ENCODE results near the gene PTRH2.
A peak's percentile ranks its signal among the peaks of the same experiment; 100 is the strongest.

PTRH2 gene

GRCh38 chr17:59734226-59734625 lies 27.0 kb upstream of the PTRH2 start:
- no peak for DNase-seq (ENCODE audit: low read depth in 2 of 2)
- H3K4me3 ChIP-seq (replicated peaks in 1 of 2; ENCODE audit: low read depth in 2 of 2, low read length in 2 of 2), result no peak overlapping the region
- no peak for TF ChIP-seq CTCF (IDR thresholded peaks at IDR 0.05; ENCODE audit: low read depth, low read length)

DNA sequence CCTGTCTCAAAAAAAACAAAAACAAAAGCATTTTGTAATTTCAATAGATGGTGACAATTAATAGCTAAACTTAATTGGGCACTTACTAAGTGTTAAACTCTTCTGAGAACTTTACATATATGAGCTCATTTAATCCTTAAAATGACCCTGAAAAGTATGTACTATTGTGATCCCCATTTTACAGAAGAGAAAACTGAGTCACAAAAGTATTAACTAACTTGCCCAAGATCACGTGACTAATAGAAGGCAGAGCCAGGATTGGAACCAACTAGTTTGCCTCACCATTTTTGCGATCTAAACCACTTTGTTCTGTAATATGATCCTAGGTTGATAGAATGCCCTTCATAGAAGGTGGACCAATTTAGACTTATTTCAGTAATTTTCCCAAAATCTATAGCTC lies 26.5 kb upstream of the PTRH2 start:
- no peak overlapping the region for H3K4me3 ChIP-seq (replicated peaks in 1 of 2; ENCODE audit: low read depth in 2 of 2, low read length in 2 of 2)
- no peak for DNase-seq (ENCODE audit: low read depth in 2 of 2)
- no peak for TF ChIP-seq CTCF (IDR thresholded peaks at IDR 0.05; ENCODE audit: low read depth, low read length)

DNA sequence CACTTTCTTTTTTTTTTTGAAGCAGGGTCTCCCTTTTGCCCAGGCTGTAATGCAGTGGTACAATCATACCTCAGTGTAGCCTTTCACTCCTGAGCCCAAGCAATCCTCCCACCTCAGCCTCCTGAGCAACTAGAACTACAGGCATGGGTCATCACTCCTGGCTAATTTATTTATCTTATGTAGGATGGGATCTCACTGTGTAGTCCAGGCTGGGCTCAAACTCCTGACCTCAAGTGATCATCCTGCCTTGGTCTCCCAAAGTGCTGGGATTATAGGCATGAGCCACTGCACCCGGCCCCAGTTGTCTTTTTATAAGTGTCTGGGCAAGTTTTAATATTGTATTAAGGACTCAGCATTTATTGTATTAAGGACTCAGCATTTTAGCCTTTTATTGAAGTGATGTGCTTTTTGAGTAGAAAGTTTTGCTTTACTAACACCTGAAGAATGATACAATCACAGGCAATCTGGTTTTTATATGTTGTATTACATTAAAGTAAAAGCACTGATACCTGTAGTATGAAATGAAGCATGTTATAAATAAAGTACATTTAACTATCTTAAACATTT lies 23.1 kb upstream of the PTRH2 start:
- DNase-seq (ENCODE audit: low read depth in 2 of 2), result no peak
- TF ChIP-seq CTCF (IDR thresholded peaks at IDR 0.05; ENCODE audit: low read depth, low read length), result no peak
- no peak overlapping the region for H3K4me3 ChIP-seq (replicated peaks in 1 of 2; ENCODE audit: low read depth in 2 of 2, low read length in 2 of 2)

- no peak for DNase-seq (ENCODE audit: low read depth in 2 of 2)
- no peak overlapping the region for H3K4me3 ChIP-seq (replicated peaks in 1 of 2; ENCODE audit: low read depth in 2 of 2, low read length in 2 of 2)
- TF ChIP-seq CTCF (IDR thresholded peaks at IDR 0.05; ENCODE audit: low read depth, low read length), result no peak
Measured at GRCh38 chr17:59727817-59728533, 20.7 kb upstream of the PTRH2 start.

DNA sequence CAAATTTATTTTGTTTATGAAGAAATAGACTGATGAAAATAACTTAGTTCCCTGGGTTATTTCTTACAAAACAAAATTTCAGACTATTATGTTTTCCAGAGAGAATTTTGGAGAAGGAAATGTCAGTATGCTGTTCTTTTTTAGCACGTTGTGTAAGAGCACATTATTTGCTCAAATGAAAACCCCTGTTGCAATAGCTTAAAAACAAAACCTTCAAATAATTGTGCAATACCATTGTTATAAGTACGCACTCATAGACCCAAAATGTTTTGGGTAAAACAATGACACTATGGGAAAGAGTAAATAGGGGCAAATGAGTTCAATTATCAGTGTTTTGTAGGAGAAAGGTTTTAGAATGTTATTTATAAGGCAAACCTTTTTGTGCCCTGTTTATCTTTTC lies 18.5 kb upstream of the PTRH2 start:
- TF ChIP-seq CTCF (IDR thresholded peaks at IDR 0.05; ENCODE audit: low read depth, low read length), result no peak
- DNase-seq (ENCODE audit: low read depth in 2 of 2), result peak; percentile 87 to 90
- H3K4me3 ChIP-seq (replicated peaks in 1 of 2; ENCODE audit: low read depth in 2 of 2, low read length in 2 of 2), result no peak overlapping the region

GRCh38 chr17:59723607-59724006 lies 16.4 kb upstream of the PTRH2 start:
- no peak for TF ChIP-seq CTCF (IDR thresholded peaks at IDR 0.05; ENCODE audit: low read depth, low read length)

More at GRCh38 chr17:59723607-59724006, 16.4 kb upstream of the PTRH2 start:
- DNase-seq (ENCODE audit: low read depth in 2 of 2), result no peak
- no peak overlapping the region for H3K4me3 ChIP-seq (replicated peaks in 1 of 2; ENCODE audit: low read depth in 2 of 2, low read length in 2 of 2)

All from cardiac fibroblast (primary cell).